ENCODE data around the gene UPK3A. TPM values are rescaled to one million over a fixed set of nuclear protein-coding genes. Genes with fewer than 3 reads are reported as not detected.

Gene UPK3A
- total and polyA plus RNA-seq, 2 donors from 2014 or later = not detected

- H3K9ac ChIP-seq (ENCODE audit: low read length in 3 of 3) = no peak overlapping the region
- no peaks in the 10 kb centered on the region for H3K4me1 ChIP-seq (ENCODE audit: control insufficient read depth in 2 of 3, insufficient read depth in 2 of 3, low read depth in 1 of 3, low read length in 3 of 3)
- peaks cover 0 to 20% (median 12%) of the 10 kb centered on the region in 3 donors for H3K36me3 ChIP-seq (ENCODE audit: control insufficient read depth in 2 of 3, insufficient read depth in 3 of 3, low read length in 3 of 3)
- FAIRE-seq (no peak), DNase-seq (peak in 3 of 5 donors; percentile 31 to 63 (median 48))
- H3K4me3 ChIP-seq (ENCODE audit: low read length in 3 of 3) = no peak overlapping the region
- no peak overlapping the region for H3K27ac ChIP-seq (ENCODE audit: low read depth in 2 of 2, low read length in 2 of 2)
- TF ChIP-seq, protein P1, sequence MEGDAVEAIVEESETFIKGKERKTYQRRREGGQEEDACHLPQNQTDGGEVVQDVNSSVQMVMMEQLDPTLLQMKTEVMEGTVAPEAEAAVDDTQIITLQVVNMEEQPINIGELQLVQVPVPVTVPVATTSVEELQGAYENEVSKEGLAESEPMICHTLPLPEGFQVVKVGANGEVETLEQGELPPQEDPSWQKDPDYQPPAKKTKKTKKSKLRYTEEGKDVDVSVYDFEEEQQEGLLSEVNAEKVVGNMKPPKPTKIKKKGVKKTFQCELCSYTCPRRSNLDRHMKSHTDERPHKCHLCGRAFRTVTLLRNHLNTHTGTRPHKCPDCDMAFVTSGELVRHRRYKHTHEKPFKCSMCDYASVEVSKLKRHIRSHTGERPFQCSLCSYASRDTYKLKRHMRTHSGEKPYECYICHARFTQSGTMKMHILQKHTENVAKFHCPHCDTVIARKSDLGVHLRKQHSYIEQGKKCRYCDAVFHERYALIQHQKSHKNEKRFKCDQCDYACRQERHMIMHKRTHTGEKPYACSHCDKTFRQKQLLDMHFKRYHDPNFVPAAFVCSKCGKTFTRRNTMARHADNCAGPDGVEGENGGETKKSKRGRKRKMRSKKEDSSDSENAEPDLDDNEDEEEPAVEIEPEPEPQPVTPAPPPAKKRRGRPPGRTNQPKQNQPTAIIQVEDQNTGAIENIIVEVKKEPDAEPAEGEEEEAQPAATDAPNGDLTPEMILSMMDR (IDR thresholded peaks at IDR 0.05; ENCODE audit: borderline replicate concordance, extremely low read depth, insufficient read depth) = no peak
- intact Hi-C loops (cut with DNase I) = no loop called here
- no peaks in the 10 kb centered on the region for H3K9me3 ChIP-seq (ENCODE audit: control insufficient read depth in 2 of 3, insufficient read depth in 1 of 3, low read length in 3 of 3)
- no peaks in the 10 kb centered on the region for H3K27me3 ChIP-seq (ENCODE audit: control insufficient read depth, insufficient read depth, low read length)
Observed at GRCh38 chr22:45335021-45335818, 50.5 kb downstream of the UPK3A start.

GRCh38 chr22:45335854-45336522 lies 51.2 kb downstream of the UPK3A start:
- DNase-seq (no peak), FAIRE-seq (no peak)
- no peak overlapping the region for H3K9ac ChIP-seq (ENCODE audit: low read length in 3 of 3)
- no peak overlapping the region for H3K27ac ChIP-seq (ENCODE audit: low read depth in 2 of 2, low read length in 2 of 2)
- no peaks in the 10 kb centered on the region for H3K9me3 ChIP-seq (ENCODE audit: control insufficient read depth in 2 of 3, insufficient read depth in 1 of 3, low read length in 3 of 3)
- no peaks in the 10 kb centered on the region for H3K27me3 ChIP-seq (ENCODE audit: control insufficient read depth, insufficient read depth, low read length)
- H3K36me3 ChIP-seq (ENCODE audit: control insufficient read depth in 2 of 3, insufficient read depth in 3 of 3, low read length in 3 of 3) = peaks cover 0 to 25% (median 12%) of the 10 kb centered on the region in 3 donors
- no peak overlapping the region for H3K4me3 ChIP-seq (ENCODE audit: low read length in 3 of 3)
- TF ChIP-seq, protein P1 (IDR thresholded peaks at IDR 0.05; ENCODE audit: borderline replicate concordance, extremely low read depth, insufficient read depth) = no peak
- H3K4me1 ChIP-seq (ENCODE audit: control insufficient read depth in 2 of 3, insufficient read depth in 2 of 3, low read depth in 1 of 3, low read length in 3 of 3) = no peaks in the 10 kb centered on the region
- intact Hi-C loops (cut with DNase I) = no loop called here

DNA sequence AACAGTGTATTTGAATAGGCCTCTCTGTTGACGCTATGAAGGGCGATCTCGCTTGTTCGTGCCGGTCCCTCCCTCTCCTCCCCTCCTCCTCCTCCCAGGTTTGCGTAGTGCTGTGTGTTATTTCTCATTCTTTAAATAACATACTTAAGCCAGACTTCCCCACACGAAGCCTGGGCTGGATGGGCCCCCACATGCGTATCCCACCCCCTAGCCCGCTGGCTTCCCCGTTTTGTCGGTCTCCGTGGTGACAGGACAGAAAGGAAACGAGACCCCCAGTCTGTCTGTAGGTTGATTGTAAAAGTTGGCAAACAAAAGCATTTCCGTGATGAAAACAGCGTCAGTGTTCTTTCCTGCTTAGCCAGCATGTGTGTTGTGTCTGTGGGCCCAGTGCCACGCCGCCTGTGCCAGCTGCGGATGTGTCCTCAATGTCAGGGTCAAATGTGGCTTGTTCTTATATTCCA lies 52.3 kb downstream of the UPK3A start:
- no peak overlapping the region for H3K9ac ChIP-seq (ENCODE audit: low read length in 3 of 3)

More for the DNA sequence above, 52.3 kb downstream of the UPK3A start:
- H3K36me3 ChIP-seq (ENCODE audit: control insufficient read depth in 2 of 3, insufficient read depth in 3 of 3, low read length in 3 of 3) = peaks cover 0 to 20% (median 12%) of the 10 kb centered on the region in 3 donors
- H3K27ac ChIP-seq (ENCODE audit: low read depth in 2 of 2, low read length in 2 of 2) = peak overlapping the region in 1 of 2 donors; percentile 53
- no peaks in the 10 kb centered on the region for H3K4me1 ChIP-seq (ENCODE audit: control insufficient read depth in 2 of 3, insufficient read depth in 2 of 3, low read depth in 1 of 3, low read length in 3 of 3)
- DNase-seq (peak in 2 of 5 donors; percentile 29 to 73), FAIRE-seq (no peak)
- TF ChIP-seq, protein P1 (IDR thresholded peaks at IDR 0.05; ENCODE audit: borderline replicate concordance, extremely low read depth, insufficient read depth) = no peak
- intact Hi-C loops (cut with DNase I) = no loop called here
- H3K9me3 ChIP-seq (ENCODE audit: control insufficient read depth in 2 of 3, insufficient read depth in 1 of 3, low read length in 3 of 3) = no peaks in the 10 kb centered on the region
- H3K27me3 ChIP-seq (ENCODE audit: control insufficient read depth, insufficient read depth, low read length) = no peaks in the 10 kb centered on the region
- no peak overlapping the region for H3K4me3 ChIP-seq (ENCODE audit: low read length in 3 of 3)

Measured in kidney (tissue), 14 donors.